Measurements from ENCODE around the gene CSKMT.
A peak's percentile ranks its signal among the peaks of the same experiment; 100 is the strongest.
"Not testable (repeated sequence)": the region's sequence is repeated elsewhere in the genome, so short reads cannot be mapped to it uniquely, and the experiment has no call there.

The CSKMT gene

DNA sequence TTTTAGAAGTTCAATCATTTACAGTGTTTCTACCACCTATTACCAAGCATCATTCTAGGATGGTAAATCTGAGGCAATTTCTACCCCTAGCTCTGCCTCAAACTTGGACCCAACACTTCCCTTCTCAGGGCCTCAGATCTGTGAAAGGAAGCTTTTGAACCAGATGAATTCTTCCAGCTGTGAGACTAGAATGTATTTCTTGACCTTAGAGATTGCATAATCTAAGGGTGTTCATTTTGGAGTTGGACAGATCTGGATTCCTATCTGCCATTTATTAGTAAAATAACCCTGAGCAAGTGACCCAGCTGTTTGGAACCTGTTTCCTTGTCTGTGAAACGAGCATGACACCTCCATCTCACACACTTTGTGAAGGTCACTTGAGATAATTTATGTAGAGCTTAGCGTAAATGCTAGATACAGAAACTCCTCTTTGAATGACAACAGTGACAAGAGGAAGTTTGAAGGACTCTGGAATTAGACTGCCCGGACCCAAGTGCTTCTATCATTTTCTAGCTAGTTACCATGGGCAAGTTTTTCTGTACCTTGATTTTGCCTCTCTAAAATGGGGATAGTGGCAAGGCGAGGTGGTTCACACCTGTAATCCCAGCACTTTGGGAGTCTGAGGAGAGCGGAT, 8.2 kb upstream of the CSKMT start:
- no peak for DNase-seq

DNA sequence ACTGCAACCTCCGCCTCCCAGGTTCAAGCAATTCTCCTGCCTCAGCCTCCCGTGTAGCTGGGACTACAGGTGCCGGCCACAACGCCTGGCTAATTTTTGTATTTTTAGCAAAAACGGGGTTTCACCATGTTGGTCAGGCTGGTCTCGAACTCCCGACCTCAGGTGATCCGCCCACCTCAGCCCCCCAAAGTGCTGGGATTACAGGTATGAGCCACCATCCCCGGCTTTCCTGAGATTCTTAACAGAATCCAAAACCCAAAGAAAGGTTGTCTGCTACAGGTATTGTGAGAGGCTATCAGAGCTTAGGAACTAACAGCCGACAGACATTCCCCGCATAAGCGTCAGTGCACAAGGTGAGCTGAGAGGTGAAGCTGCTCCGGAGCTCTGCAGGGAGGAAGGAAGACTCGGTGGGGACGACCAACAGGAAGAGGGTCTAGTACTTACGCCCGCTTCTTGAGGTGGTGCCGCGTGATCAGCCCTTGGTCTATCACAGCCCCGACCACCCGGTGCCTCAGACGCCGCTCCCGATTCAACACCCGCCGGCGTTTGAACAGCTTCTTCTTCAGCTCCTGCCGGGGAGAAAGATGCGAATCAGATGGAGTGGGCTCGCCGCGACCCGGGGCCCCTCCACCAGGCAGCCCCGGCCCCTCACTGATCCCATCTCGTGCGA, 572 bp upstream of the CSKMT start:
- no peak for DNase-seq

DNA sequence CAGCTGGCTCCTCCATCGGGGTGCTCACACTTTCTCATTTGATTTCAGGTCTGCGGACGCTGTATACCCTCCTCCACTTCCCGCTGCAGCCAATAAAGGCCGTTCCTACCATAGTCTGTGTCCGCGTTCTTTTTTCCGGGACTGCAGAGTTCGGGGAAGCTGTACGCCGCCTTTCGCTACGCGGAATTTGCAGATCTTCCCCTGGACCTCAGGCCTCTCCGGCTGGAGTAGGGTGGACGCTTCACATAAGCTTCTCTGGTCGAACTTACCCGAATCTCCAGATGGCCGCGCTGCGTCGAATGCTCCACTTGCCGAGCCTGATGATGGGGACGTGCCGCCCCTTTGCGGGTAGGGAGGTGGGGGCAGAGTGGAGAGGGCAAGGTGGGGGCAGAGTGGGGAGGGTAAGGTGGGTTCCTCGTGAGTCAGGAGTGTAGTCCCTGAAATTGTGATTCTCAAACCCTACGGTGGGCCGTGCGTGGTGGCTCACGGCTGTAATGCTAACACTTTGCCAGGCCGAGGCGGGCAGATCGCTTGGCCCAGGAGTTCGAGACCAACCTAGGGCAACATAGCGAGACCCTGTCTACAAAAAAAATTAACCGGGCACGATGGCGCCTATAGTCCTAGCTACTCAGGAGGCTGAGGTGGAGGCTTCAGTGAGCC, 617 bp downstream of the CSKMT start:
- peak; percentile 44 for DNase-seq

DNA sequence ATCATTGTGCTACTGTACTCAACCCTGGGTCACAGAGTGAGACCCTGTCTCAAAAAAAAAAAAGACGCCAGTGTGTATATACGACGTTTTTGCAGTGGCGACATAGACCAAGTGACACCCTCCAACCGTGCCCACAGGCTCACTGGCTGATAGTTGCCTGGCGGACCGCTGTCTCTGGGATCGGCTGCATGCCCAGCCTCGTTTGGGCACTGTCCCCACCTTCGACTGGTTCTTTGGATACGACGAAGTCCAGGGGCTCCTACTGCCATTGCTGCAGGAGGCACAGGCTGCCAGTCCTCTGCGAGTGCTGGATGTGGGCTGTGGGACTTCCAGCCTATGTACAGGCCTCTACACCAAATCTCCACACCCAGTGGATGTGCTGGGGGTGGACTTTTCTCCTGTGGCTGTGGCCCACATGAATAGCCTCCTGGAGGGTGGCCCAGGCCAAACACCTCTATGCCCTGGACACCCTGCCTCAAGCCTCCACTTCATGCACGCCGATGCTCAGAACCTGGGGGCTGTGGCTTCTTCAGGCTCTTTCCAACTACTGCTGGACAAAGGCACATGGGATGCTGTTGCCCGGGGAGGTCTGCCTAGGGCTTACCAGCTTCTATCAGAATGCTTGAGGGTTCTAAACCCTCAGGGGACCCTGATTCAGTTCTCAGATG, 1.3 kb downstream of the CSKMT start:
- no peak for DNase-seq

- DNase-seq = no peak
These were observed 2.3 kb downstream of the CSKMT start for GRCh38 chr11:62667460-62667859.

DNA sequence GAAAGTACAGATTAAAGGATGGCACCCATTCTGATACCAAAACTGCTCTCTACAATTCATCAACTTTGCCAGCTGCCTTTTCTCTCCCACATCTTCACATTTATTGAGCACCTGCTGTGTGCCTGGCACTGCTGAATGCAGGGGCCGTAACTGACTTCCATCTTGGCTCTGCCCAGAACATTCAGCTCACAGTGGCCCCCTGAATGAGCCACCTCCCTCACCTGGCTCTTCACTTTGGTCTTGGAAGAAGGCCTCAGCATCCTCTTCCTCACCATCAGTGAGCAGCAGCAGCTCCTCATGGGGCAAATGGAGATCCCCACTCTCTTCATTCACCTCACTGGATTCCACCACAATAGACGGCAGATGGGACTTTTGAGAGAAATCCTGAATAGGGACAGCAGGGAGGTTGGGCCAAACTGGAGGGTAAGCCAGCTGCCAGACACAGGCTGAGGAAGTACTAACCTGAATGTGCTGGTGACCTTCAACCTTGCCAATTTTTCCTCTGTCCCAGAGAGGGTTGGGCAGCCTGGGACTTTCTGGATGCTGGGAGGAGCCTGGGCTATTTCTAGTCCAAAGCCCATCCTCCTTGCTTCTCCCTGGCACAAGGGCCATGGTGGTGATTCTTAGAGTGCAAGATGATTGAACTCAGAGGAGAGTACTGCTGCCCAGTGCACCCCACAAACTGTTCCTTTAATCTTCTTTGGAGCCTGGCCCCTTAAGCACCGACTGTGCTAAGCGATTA, 4.5 kb downstream of the CSKMT start:
- no peak for DNase-seq

GRCh38 chr11:62671236-62671607, 6.1 kb downstream of the CSKMT start:
- no peak for DNase-seq

- peak; percentile 87 for DNase-seq
These were observed 6.7 kb downstream of the CSKMT start, which contains the start of the genes LBHD1 and UQCC3 for GRCh38 chr11:62671608-62672389. LBHD1 (minus strand) TSS chr11:62672267; CDS start chr11:62670031, 2,236 bp downstream. UQCC3 (plus strand) TSS chr11:62671673; CDS start chr11:62671746, 73 bp downstream.

DNA sequence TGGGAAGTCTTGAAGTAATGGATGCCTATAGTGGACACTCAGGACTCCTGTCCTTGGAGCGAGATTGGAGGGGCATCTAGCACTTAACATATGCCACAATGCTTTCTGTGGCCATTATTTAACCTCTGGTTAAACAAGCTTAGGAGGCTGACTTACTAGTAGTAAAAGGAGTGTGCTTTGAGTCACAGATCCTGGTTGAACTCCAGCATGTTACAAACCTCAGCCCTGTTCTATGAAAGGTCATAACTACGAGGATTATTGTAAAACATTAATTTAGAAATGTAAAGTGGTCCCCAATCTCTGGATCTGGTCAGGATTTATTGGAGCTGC, 8.0 kb downstream of the CSKMT start:
- no peak for DNase-seq

DNA sequence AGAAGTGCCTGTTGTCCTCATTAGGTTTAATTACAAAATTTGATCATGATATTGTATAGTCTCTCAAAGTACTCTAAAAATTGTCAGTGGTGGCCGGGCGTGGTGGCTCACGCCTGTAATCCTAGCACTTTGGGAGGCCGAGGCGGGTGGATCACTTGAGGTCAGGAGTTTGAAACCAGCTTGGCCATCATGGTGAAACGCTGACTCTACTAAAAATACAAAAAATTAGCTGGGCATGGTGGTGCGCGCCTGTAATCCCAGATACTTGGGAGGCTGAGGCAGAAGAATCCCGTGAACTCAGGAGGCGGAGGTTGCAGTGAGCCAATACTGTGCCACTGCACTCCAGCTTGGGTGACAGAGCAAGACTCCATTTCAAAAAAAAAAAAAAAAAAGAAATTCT, 10.3 kb downstream of the CSKMT start:
- DNase-seq = not testable (repeated sequence)

GRCh38 chr11:62676698-62677097, 11.6 kb downstream of the CSKMT start:
- no peak for DNase-seq

- DNase-seq = no peak
These were observed 12.0 kb downstream of the CSKMT start for GRCh38 chr11:62677156-62677555.

DNA sequence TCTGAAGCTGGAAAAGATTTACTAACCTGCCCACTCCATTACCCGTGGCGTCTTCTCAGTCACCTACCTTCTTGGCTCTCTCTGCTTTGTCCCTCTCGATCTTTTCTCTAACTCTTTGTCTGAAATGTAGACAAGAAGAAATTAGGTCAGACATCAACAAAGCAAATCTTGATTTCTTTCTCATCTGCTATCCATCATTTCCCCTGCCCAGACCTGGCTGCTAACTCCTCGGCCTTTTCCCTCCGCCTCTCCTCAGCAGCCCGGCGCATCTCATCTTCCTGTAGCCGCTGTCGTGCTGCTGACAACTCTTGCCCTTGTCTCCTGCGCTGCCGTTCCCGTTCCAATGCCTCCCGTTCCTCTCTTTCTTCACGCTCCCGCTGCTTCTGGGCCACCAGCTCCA, 12.6 kb downstream of the CSKMT start:
- no peak for DNase-seq

DNA sequence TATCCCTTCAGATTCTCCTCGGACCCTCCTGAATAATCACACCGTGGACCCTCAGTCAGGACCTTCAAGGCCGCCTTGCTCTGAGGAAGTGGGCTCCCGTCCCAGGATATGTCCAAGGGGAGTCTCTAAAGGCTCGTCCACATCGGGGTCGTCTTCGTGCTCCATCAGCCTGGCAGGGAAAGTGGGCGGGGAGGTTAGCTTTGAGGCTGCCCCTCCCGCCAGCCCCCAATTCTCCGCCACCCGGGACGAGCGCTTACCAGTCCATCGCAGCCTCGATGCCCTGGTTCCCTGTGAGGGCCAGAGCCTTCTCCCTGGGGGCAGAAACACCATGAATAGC, 13.3 kb downstream of the CSKMT start:
- DNase-seq = no peak

DNA sequence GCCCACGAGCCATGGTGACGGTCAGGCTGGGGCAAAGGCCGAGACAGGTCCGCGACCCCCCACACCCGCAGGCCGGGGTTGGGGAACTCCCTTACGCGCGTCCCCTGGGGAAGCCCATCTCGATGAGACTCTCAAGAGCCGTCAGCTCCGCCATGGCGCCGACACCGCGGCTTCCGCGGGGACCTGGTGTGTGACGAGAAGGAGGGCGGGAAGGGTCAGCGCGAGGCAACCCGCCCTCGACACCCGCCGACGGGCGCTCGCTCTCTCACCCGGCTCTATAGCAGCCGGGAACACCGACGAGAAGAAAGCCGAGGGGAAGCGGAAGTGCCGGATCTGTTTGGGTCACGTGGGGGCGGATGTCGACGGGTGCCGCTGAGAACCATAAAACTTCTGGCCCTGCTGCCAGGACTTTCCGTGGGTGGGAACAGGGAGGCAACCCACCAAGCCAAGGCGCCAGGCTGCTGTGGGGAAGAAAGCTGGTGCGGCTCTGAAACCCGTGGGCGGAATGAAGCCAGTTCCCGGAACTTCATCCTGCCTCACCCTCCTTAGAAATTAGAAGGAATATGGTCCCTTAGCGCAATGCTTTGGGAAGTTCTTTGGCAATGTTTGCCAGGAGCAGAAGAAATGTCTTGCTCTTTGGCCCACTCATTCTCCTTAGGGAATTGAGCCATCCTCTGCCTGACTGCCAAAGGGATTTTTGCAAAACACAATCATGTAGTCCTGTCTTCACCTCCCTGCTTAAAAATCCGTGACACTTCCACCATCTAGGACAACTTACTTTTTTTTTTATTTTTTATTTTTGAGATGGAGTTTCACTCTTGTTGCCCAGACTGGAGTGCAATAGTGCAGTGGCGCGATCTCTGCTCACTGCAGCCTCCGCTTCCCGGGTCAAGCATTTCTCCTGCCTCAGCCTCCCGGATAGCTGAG, 13.9 kb downstream of the CSKMT start, which contains the start of gene UBXN1:
Gene UBXN1, minus strand, starts transcription at position 304 of the 927 bp plus-strand sequence. Its CDS starts 150 bp downstream, at position 154.
- peak; percentile 89 for DNase-seq

DNA sequence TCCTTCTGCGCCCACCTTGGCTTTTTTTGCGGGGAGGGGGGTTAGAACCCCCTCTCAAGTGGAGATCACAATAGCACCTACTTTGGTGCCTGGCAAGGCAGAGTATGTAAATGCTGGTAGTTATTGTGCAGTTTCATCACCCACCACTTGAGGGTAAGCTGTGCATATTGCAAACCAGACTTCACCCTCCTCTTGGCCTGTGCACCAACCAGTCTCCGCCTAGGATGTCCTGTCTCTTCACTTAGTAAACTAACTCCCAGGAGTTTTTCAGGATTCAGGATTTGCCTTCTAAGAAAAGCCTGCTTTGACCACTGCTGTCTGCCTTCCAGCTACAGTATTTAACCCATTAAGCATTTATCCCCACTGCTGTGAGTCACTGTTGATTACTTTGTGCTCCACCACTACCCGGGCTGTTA, 15.7 kb downstream of the CSKMT start:
- peak; percentile 82 for DNase-seq

GRCh38 chr11:62682518-62682917, 17.4 kb downstream of the CSKMT start:
- DNase-seq = no peak

DNA sequence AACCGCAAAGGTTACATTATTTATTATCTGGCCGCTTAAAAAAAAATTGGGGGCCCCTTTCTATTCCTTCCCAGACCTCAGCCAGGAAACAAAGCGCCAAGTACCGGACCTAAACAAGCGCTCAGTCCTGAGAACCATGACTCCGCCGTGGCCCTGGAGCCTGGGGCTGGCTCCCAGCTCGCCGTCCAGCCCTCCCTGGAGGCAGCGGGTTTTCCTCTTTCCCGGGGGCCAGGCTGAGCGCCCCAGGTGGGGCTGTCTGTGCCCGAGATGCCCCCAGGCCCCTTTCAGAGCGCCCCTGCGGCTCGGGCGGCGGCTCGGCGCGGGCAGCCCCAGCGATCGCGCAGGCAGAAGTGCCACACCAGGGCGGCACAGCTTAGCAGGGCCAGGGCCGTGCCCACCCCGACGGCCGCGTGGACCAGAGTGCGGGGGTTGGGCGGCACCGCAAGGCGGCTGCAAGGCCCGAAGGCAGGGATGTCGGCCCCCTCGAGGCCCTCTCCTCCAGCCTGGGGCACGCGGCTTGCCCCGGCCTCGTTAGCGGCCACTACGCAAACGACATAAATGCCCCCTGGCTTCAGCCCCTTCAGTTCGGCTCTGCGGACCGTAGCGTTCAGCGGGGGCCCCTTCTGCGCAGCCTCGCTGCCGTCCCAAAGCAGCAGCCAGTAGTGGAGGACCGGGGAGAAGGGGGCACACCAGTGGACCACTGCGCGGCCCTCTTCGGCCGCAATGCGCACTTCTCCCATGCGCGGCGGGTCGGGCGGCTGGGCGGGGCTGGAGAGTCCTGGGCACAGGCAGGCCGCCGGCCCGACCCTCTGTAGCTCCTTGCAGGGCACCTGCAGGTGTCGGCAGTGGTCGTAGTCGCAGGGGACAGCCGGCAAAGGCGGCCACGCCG, 22.6 kb downstream of the CSKMT start:
- DNase-seq = no peak

DNA sequence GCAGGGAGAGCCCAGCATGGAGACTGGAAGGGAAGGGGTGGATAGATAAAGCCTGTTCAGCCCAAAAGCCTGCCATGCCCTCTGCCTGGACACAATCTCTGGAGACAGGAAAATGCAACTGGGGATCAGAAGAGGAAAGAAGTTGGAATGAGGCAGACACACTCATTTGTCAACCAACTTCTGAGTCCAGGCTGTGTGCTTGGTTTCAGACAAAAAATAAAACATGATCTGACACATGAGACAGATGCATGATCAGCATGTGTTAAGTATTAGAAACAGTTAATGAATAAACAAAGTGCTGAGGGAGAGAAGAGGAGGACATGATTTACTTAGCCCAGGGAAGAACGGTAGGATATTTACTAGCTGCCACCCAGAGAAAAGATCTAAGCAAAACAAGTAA, 23.4 kb downstream of the CSKMT start:
- no peak for DNase-seq
